Kidney (tissue), 14 donors: ENCODE measurements around the gene HRC. TPM values are rescaled to one million over a fixed set of nuclear protein-coding genes. Genes with fewer than 3 reads are reported as not detected.

Source experiments
- DNase-seq, 5 donors: peaks; one replicate each; pipeline ENCODE4 v3.0.0-alpha.2; 2013 to 2020
- FAIRE-seq: peaks from 2 replicates; lab custom pipeline; 2012; peaks lifted over from hg19 to GRCh38; lab: Jason Lieb, UNC
- H3K27ac ChIP-seq, 2 donors: one replicate each; pipeline ENCODE4 v1.7.0; 2013; ENCODE audit warnings: low read depth in 2 of 2, low read length in 2 of 2, inconsistent platforms in 1 of 2
- H3K27me3 ChIP-seq: one replicate; pipeline ENCODE4 v1.7.1; 2013; ENCODE audit warnings: low read length, inconsistent platforms; ENCODE audit not compliant: control insufficient read depth, insufficient read depth
- H3K36me3 ChIP-seq, 3 donors: one replicate each; pipeline versions ENCODE4 v1.7.0 to v1.7.1; 2013; ENCODE audit warnings: low read length in 3 of 3, control low read depth in 1 of 3, inconsistent platforms in 1 of 3; ENCODE audit not compliant: insufficient read depth in 3 of 3, control insufficient read depth in 2 of 3
- H3K4me1 ChIP-seq, 3 donors: one replicate each; pipeline versions ENCODE4 v1.7.0 to v1.7.1; 2013; ENCODE audit warnings: low read length in 3 of 3, inconsistent platforms in 1 of 3, low read depth in 1 of 3; ENCODE audit not compliant: control insufficient read depth in 2 of 3, insufficient read depth in 2 of 3
- H3K4me3 ChIP-seq, 3 donors: one replicate each; pipeline versions ENCODE4 v1.7.0 to v1.8.1; 2013; ENCODE audit warnings: low read length in 3 of 3, control low read depth in 1 of 3, inconsistent platforms in 1 of 3
- H3K9ac ChIP-seq, 3 donors: one replicate each; pipeline versions ENCODE4 v1.7.0 to v1.7.1; 2013; ENCODE audit warnings: low read length in 3 of 3, control low read depth in 1 of 3, inconsistent platforms in 1 of 3
- H3K9me3 ChIP-seq, 3 donors: one replicate each; pipeline versions ENCODE4 v1.7.0 to v1.7.1; 2013; ENCODE audit warnings: low read length in 3 of 3, control low read depth in 1 of 3, inconsistent platforms in 1 of 3; ENCODE audit not compliant: control insufficient read depth in 2 of 3, insufficient read depth in 1 of 3
- intact Hi-C: fragments of 100-400 bp; cut with DNase I; formaldehyde crosslinking; loops from one replicate; pipeline ENCODE4 v1.11.1; 2022
- polyA plus RNA-seq: library from polyadenylated mRNA; stranded (reverse); fragments of 350-450 nt; fragmentation: Illumina TruSeq; extraction: RNeasy Lipid Tissue Mini Kit (QIAGEN cat#74804); gene quantifications from one replicate; pipeline ENCODE4 v1.2.3, GENCODE V29; 2014; ENCODE audit warnings: low read depth, low replicate concordance; ENCODE audit not compliant: insufficient read depth
- total RNA-seq: library from RNA; stranded (reverse); fragmentation: NEBNext Ultra II Directional; extraction: Animal tissue kit (Norgen Biotek cat#: 25700); gene quantifications from one replicate; pipeline ENCODE4 v1.2.1, GENCODE V29; 2021
- TF ChIP-seq, protein P1 (sequence below): IDR thresholded peaks from 3 replicates; pipeline ENCODE4 v1.5.1; 2012; ENCODE audit warnings: mild to moderate bottlenecking, moderate library complexity, borderline replicate concordance; ENCODE audit not compliant: insufficient read depth; ENCODE audit errors: extremely low read depth
- donor health status: control.
- donor health status: control.
- donor health status: control.
- donor health status: control.
- donor health status: control.
- donor health status: DM: yes; HTN: yes; CAD: no.
- donor health status: Normal renal cell carcinoma (clear cell type).

Gene HRC
- total and polyA plus RNA-seq, 2 donors from 2014 or later = 4.2 to 7.0 TPM

DNA sequence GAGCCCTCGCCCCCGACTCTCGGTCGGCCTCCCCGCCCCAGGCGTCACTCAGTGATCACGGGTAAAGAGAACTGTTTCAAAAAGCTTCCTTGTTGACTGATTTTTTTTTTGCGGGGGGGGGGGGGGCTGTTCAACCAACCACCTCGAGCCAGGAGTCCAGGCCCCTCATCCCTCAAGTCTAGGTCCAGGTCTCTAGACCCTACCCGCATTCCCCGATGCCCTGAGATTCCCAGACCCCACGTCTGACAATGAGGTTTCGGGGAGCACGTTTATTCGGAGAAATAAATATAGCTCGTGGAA, 4.3 kb downstream of the HRC start:
- no peaks in the 10 kb centered on the region for H3K9me3 ChIP-seq

DNA sequence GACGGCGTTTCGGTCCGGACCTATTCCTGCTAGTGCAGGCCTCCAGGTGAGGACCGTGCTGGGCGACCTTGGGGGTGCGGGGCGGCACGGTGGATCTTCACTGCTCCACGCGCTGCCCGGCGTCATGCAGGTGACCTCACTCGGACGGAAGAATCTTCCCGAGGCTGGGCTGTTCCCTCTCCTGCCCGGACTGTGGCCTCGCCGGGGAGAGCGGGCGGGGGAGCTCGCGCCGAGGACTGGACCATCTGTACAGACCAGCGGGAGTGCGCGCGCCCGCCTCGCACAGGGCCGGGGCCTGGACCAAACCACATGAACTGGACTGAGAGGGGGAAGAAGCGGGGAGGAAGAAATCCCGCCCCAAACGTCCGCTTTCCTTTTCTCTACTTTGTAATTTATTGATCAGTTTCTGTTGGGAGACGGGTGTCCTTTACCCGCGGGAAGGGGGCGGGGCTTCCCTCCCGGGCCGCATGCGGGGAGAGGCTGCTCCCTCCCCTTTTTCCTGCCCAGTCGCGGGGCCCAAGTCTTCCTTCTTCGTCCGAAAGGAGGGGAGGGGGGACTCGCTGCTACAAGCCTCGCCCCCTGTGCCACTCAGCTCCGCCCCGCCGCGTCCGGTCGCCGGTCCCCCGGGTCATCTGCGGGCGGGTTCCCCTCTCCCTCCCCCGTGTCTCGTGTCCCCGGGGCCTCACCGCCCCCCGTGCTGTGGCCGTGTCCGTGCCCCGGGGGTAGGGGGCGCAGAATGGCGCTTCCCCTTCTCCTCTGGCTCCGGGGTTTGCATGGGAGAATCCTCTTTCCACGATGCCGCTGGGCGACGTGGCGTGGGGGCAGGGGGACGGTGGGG, 4.9 kb downstream of the HRC start:
- FAIRE-seq = no peak
- peak overlapping the region; percentile 71 to 85 (median 81) for H3K9ac ChIP-seq
- H3K9me3 ChIP-seq = no peaks in the 10 kb centered on the region
- peak overlapping the region; percentile 55 to 89 (median 88) for H3K4me3 ChIP-seq
- no peaks in the 10 kb centered on the region for H3K36me3 ChIP-seq
- peak; percentile 92 to 97 (median 95) for DNase-seq
- TF ChIP-seq, protein P1, sequence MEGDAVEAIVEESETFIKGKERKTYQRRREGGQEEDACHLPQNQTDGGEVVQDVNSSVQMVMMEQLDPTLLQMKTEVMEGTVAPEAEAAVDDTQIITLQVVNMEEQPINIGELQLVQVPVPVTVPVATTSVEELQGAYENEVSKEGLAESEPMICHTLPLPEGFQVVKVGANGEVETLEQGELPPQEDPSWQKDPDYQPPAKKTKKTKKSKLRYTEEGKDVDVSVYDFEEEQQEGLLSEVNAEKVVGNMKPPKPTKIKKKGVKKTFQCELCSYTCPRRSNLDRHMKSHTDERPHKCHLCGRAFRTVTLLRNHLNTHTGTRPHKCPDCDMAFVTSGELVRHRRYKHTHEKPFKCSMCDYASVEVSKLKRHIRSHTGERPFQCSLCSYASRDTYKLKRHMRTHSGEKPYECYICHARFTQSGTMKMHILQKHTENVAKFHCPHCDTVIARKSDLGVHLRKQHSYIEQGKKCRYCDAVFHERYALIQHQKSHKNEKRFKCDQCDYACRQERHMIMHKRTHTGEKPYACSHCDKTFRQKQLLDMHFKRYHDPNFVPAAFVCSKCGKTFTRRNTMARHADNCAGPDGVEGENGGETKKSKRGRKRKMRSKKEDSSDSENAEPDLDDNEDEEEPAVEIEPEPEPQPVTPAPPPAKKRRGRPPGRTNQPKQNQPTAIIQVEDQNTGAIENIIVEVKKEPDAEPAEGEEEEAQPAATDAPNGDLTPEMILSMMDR = no peak
- intact Hi-C loops = no loop called here
- H3K4me1 ChIP-seq = peaks cover 0 to 30% (median 0%) of the 10 kb centered on the region in 3 donors
- H3K27me3 ChIP-seq = no peaks in the 10 kb centered on the region
- peak overlapping the region; percentile 83 to 89 for H3K27ac ChIP-seq

More for the DNA sequence above, 4.3 kb downstream of the HRC start:
- Histone ChIP-seq H3K27ac (peak overlapping the region; percentile 83 to 89), H3K27me3 (no peaks in the 10 kb centered on the region), H3K36me3 (no peaks in the 10 kb centered on the region), H3K4me3 (peak overlapping the region; percentile 18 to 89 (median 55)), H3K9ac (peak overlapping the region in 1 of 3 donors; percentile 85), H3K4me1 (peaks cover 0 to 27% (median 0%) of the 10 kb centered on the region in 3 donors)
- intact Hi-C loops = no loop called here
- DNase-seq (no peak), FAIRE-seq (no peak)
- TF ChIP-seq, protein P1 = no peak

DNA sequence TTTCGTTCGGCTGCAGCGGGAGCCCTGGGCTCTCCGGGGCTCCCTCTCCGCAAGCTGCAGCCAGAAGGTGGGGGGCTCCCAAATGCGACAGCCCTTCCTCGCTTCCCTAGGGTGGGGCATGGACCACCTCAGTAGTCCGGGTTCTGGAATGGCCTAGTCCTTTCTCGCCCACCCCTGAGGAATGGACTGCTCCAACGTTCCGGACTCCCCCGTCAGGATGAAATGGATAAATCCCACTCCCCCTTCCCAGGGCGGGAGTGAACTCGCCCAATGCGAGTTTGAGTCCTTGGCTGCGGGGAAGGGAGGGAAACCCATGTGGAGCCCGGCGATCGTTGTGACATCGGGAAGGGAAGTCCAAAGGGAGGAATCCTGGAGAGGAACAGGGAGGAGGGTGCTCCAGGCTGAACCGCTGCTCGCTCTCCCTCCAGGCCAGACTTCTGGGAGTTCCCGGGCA, 5.5 kb downstream of the HRC start:
- TF ChIP-seq, protein P1 = peak; percentile 2
- peaks cover 0 to 28% (median 0%) of the 10 kb centered on the region in 3 donors for H3K4me1 ChIP-seq
- no peaks in the 10 kb centered on the region for H3K27me3 ChIP-seq
- peak overlapping the region; percentile 71 to 85 (median 81) for H3K9ac ChIP-seq
- intact Hi-C loops = no loop called here
- no peak for FAIRE-seq
- H3K36me3 ChIP-seq = no peaks in the 10 kb centered on the region
- H3K4me3 ChIP-seq = peak overlapping the region; percentile 55 to 89 (median 88)
- H3K27ac ChIP-seq = peak overlapping the region; percentile 83 to 89
- peak; percentile 89 to 96 (median 93) for DNase-seq
- H3K9me3 ChIP-seq = no peaks in the 10 kb centered on the region
